Neutrophil (primary cell): Measurements from ENCODE around the gene SEC14L6.

Experiments
- H3K27ac ChIP-seq: fragments of 200-600 bp; sonication (generic); 2 replicates; pipeline ENCODE4 v1.5.1; 2016; ENCODE audit warnings: mild to moderate bottlenecking, moderate library complexity
- H3K27me3 ChIP-seq: fragments of 200-600 bp; sonication (generic); 2 replicates; pipeline ENCODE4 v1.6.0; 2016; ENCODE audit warnings: mild to moderate bottlenecking
- H3K36me3 ChIP-seq: fragments of 200-600 bp; sonication (generic); 2 replicates; pipeline ENCODE4 v1.5.1; 2017
- H3K4me1 ChIP-seq, 2 experiments: fragments of 200-600 bp in 1 of 2; sonication (generic) in 1 of 2; 1 replicate in 1 of 2; 2 replicates in 1 of 2; pipeline versions ENCODE4 v1.5.1 to v1.6.1; 2013 to 2016; ENCODE audit warnings: low read depth in 1 of 2, low read length in 1 of 2, mild to moderate bottlenecking in 1 of 2, moderate library complexity in 1 of 2; ENCODE audit not compliant: control insufficient read depth in 1 of 2, insufficient read depth in 1 of 2
- H3K4me3 ChIP-seq, 2 experiments: fragments of 200-600 bp in 1 of 2; sonication (generic) in 1 of 2; 1 replicate in 1 of 2; 2 replicates in 1 of 2; pipeline ENCODE4 v1.5.1; 2013 to 2016; ENCODE audit warnings: low read depth in 1 of 2, low read length in 1 of 2, mild to moderate bottlenecking in 1 of 2, moderate library complexity in 1 of 2
- H3K9me3 ChIP-seq: fragments of 200-600 bp; sonication (generic); 2 replicates; pipeline ENCODE4 v1.5.1; 2016
- TF ChIP-seq, protein P1 (sequence below): fragments of 200-600 bp; sonication (generic); IDR thresholded peaks from 2 replicates; pipeline ENCODE4 v1.5.1; 2016; ENCODE audit warnings: antibody characterized with exemption

The SEC14L6 gene

DNA sequence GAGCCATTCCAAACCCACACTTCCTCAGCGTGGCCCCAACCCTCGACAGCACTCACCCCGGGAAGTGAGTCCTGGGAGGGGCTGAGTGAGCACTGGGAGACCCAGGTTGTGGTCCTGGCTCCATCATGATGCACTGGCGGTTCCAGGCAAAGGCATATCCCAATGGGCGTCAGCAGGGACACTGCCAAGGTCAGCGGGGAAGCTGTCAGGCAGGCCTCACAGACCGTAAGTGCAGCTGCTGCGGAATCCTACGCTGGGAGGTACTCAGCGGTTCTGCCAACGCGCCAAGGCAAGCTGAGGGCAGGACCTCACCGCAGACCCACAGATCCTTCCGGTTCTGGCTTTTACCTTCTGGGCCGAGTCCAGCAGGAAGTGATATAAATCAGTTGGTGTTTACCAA lies 29.3 kb upstream of the SEC14L6 start:
- TF ChIP-seq, protein P1, sequence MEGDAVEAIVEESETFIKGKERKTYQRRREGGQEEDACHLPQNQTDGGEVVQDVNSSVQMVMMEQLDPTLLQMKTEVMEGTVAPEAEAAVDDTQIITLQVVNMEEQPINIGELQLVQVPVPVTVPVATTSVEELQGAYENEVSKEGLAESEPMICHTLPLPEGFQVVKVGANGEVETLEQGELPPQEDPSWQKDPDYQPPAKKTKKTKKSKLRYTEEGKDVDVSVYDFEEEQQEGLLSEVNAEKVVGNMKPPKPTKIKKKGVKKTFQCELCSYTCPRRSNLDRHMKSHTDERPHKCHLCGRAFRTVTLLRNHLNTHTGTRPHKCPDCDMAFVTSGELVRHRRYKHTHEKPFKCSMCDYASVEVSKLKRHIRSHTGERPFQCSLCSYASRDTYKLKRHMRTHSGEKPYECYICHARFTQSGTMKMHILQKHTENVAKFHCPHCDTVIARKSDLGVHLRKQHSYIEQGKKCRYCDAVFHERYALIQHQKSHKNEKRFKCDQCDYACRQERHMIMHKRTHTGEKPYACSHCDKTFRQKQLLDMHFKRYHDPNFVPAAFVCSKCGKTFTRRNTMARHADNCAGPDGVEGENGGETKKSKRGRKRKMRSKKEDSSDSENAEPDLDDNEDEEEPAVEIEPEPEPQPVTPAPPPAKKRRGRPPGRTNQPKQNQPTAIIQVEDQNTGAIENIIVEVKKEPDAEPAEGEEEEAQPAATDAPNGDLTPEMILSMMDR = no peak
- no peak overlapping the region for H3K27ac ChIP-seq
- no peak overlapping the region for H3K4me3 ChIP-seq
- no peaks in the 10 kb centered on the region for H3K9me3 ChIP-seq
- peaks cover 43% of the 10 kb centered on the region for H3K27me3 ChIP-seq
- H3K4me1 ChIP-seq = no peaks in the 10 kb centered on the region
- peaks cover 56% of the 10 kb centered on the region for H3K36me3 ChIP-seq

DNA sequence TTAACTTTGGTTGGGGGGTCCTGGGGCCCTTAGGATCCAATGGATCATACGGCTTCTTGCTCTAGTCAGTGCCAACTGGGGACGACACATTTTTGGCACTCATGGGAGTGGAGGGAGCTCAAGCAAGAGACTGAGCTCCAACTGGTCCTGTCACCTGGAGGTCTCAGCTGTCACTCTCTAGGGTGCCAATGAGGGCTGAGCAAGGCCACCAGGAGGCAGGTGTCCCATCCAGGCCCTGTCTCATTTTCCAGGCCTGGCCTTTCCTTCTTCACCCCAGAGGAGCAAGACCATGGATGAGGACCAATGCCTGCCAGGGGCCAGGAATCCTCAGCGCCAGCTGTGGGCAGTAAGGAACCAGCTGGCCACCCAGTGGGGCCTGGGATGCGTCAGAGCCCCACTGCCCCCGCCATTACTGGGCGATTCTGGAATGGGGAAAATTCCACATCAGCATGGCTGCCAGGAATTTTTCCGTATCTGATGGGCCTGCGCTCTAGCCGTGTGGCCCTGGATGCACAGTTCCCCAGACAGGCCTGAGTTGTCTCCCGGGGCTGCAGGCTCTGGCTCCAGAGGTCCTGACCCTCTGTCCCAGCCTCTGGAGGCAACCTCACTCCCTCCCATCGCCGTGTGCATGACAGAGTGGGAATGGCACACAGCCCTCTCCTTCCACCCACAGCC lies 28.6 kb upstream of the SEC14L6 start:
- H3K4me3 ChIP-seq = no peak overlapping the region

DNA sequence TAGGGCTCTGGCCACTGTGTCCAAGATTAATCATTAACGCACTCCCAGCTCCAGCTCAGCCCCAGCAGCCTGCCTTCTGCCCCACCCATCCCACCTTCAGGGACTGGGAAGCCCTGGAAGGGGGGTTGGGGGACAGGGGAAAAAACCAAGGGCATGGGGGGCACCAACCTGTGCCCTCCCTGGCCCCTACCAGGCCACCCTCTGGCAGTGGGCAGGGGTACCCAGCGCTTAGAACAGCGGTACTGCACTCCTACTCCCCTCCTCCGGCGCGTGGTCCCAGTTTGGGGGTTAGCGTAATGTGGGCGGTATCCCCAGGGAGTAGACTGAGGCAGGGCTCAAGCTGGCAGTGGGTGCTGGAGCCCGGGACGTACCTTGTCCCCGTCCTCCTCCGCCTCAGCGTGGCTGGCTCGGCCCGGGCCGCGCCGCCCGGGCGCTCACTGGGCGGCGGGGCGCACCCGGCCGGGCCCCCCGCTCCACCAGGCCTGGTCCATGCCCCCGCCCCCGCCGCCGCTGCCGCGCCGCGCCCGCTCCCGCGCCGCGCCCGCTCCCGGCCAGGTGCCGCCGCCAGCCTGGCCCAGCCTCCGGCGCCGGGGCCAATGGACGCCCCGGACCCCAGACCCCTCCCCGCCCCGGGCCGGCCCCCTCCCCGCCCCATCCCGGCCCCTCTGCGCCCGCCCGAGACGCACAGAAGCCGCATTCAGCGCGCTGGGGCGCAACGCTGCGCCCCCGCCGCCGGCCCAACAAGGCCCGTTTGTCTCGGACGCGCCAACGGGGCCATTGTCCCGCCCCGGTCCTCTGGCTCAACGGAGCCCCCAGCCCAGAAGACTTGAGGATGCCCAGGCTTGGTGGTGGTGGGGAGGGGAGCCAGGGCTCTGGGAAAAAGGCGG lies 27.8 kb upstream of the SEC14L6 start, which contains the start of gene GAL3ST1:
Gene GAL3ST1, minus strand, starts transcription at position 571 of the 887 bp plus-strand sequence. CDS start 17,273 bp downstream, outside the sequence.
- H3K27me3 ChIP-seq = peaks cover 43% of the 10 kb centered on the region
- no peak within 1 kb of the TSS for H3K27ac ChIP-seq
- H3K4me1 ChIP-seq = no peaks in the 10 kb centered on the region
- H3K9me3 ChIP-seq = no peaks in the 10 kb centered on the region
- peaks cover 41% of the 10 kb centered on the region for H3K36me3 ChIP-seq
- H3K4me3 ChIP-seq = no peak within 1 kb of the TSS
- TF ChIP-seq, protein P1 = no peak

More for the DNA sequence above, 28.6 kb upstream of the SEC14L6 start:
- TF ChIP-seq, protein P1 = no peak
- H3K4me1 ChIP-seq = no peaks in the 10 kb centered on the region
- peaks cover 43% of the 10 kb centered on the region for H3K27me3 ChIP-seq
- no peaks in the 10 kb centered on the region for H3K9me3 ChIP-seq
- peaks cover 49% of the 10 kb centered on the region for H3K36me3 ChIP-seq
- H3K27ac ChIP-seq = no peak overlapping the region

DNA sequence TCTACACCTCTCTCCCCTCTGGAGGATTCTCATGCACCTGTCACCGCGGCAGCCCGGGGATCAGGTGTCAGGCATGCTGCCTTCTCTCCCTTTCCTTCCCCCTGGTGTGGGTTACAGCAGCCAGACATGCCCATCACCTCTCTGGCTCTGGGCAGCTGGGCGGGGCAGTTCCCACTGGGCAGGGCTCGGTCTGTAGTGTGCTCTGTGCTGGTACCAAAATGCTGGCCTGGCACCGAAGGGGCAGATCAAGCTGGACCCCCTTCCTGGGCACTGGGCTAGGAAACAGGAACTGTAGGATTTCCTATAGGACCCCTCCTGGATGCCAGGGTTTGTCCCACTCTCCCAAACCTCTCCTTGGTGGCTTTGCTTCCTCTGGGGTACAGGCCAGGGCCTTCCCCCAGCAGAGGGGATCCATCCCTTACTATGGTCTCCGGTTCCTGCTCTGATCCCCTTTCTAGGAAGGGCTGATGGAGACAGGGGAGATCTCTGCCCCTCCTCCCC lies 27.1 kb upstream of the SEC14L6 start:
- Histone ChIP-seq H3K36me3 (peaks cover 34% of the 10 kb centered on the region), H3K9me3 (no peaks in the 10 kb centered on the region), H3K4me3 (no peak overlapping the region), H3K27ac (no peak overlapping the region), H3K4me1 (no peaks in the 10 kb centered on the region), H3K27me3 (peaks cover 43% of the 10 kb centered on the region)
- TF ChIP-seq, protein P1 = no peak

DNA sequence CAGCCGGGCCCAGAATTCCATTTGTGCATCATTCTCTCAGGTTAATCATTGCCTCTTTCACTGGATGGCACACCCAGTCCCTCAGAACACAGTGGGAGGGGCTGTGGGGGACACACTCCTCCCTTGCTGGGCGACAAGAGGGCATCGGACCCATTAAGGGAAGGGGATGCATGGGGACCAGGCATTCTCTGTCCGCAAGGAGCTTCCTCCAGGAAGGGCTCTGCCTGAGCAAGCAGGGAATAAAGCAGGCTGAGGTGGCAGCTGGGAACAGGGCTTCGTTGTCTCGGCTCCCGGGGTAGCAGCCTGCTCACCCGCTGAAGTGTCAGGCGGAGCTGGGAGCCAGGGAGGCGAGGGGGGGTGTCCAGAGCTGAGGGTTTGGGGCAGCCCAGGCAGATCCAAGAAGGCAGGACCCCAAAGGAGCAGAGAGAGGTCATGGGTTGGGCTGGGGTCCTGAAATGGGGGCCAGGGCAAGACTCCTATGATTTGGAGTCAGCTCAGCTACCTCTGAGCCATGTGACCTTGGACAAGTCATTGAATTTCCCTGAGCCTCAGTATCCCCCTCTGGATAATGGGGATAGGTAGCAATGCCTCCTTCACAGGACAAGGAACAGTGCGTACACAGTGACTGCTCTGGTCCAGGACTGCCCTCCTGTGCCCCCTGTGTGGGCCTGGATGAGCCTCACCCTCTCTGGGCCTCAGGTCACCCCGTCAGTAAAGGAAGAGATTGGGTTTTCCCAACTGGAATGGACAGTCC lies 26.5 kb upstream of the SEC14L6 start:
- TF ChIP-seq, protein P1 = no peak
- no peak overlapping the region for H3K27ac ChIP-seq
- peaks cover 28% of the 10 kb centered on the region for H3K36me3 ChIP-seq
- no peak overlapping the region for H3K4me3 ChIP-seq
- H3K4me1 ChIP-seq = no peaks in the 10 kb centered on the region
- H3K27me3 ChIP-seq = peaks cover 43% of the 10 kb centered on the region
- no peaks in the 10 kb centered on the region for H3K9me3 ChIP-seq
